ENCODE results near the gene CA9.

GRCh38 chr9:35658968-35659220 lies 14.8 kb upstream of the CA9 start:
- no peak for TF ChIP-seq POLR2A (IDR thresholded peaks at IDR 0.05)
- TF ChIP-seq CTCF (IDR thresholded peaks at IDR 0.05), result no peak
